Thymus (tissue), 11 donors: Measurements from ENCODE around the gene DIP2C. TPM values are rescaled to one million over a fixed set of nuclear protein-coding genes. Genes with fewer than 3 reads are reported as not detected.
"Not testable (repeated sequence)": the region's sequence is repeated elsewhere in the genome, so short reads cannot be mapped to it uniquely, and the experiment has no call there.

Experiments used
- DNase-seq, 9 donors: peaks; one replicate each; pipeline ENCODE4 v3.0.0-alpha.2; 2013; ENCODE audit warnings: low spot score in 9 of 9, low read depth in 6 of 9, missing footprints in 1 of 9
- H3K27ac ChIP-seq, 2 donors: one replicate each; pipeline ENCODE4 v1.5.1; 2013; ENCODE audit warnings: control low read depth in 1 of 2, low read depth in 1 of 2, low read length in 1 of 2, mild to moderate bottlenecking in 1 of 2, moderate library complexity in 1 of 2
- H3K27me3 ChIP-seq, 2 donors: one replicate each; pipeline ENCODE4 v1.5.1; 2013; ENCODE audit warnings: low read length in 1 of 2; ENCODE audit not compliant: control insufficient read depth in 2 of 2, insufficient read depth in 1 of 2
- H3K36me3 ChIP-seq, 2 donors: one replicate each; pipeline ENCODE4 v1.5.1; 2013; ENCODE audit warnings: low read length in 1 of 2, mild to moderate bottlenecking in 1 of 2, moderate library complexity in 1 of 2; ENCODE audit not compliant: control insufficient read depth in 2 of 2, insufficient read depth in 2 of 2
- H3K4me1 ChIP-seq, 2 donors: one replicate each; pipeline ENCODE4 v1.5.1; 2013; ENCODE audit warnings: low read length in 2 of 2; ENCODE audit not compliant: control insufficient read depth in 2 of 2, insufficient read depth in 2 of 2
- H3K4me3 ChIP-seq, 2 donors: one replicate each; pipeline ENCODE4 v1.5.1; 2013; ENCODE audit warnings: low read length in 2 of 2, control low read depth in 1 of 2, mild to moderate bottlenecking in 1 of 2
- H3K9me3 ChIP-seq, 2 donors: one replicate each; pipeline ENCODE4 v1.5.1; 2013; ENCODE audit warnings: low read length in 1 of 2, mild to moderate bottlenecking in 1 of 2; ENCODE audit not compliant: control insufficient read depth in 2 of 2, insufficient read depth in 1 of 2
- WGBS: extraction: QIAGEN DNeasy Blood & Tissue Kit; methylation state at CpG from one replicate; pipeline ENCODE4 v1.1.7; 2013; 5-methylcytosine and 5-hydroxymethylcytosine counted together
- polyA plus RNA-seq: library from polyadenylated mRNA; stranded (reverse); fragments of 200-250 nt; gene quantifications from one replicate; pipeline ENCODE4 v1.2.3, GENCODE V29; 2013
- total RNA-seq: library from RNA; stranded (reverse); fragments of 120-200 nt; gene quantifications from one replicate; pipeline ENCODE4 v1.2.4, GENCODE V29; 2013
- donor health status: healthy.

DIP2C gene
- total and polyA plus RNA-seq, 2 donors, result 2.2 to 3.4 TPM

- Histone ChIP-seq H3K4me1 (peaks cover 5 to 28% of the 10 kb centered on the region in 2 donors), H3K27me3 (peaks cover 0 to 20% of the 10 kb centered on the region in 2 donors), H3K27ac (peak overlapping the region in 1 of 2 donors; percentile 70), H3K4me3 (no peak overlapping the region), H3K9me3 (peaks cover 1 to 4% of the 10 kb centered on the region in 2 donors), H3K36me3 (no peaks in the 10 kb centered on the region)
- DNase-seq, result peak; percentile 46 to 93 (median 75)
- 33% methylated on average over 11 of the region's 11 CpGs for WGBS
Observed at GRCh38 chr10:451021-451471, 238.4 kb downstream of the DIP2C start.

GRCh38 chr10:450463-450862 is 239.0 kb downstream of the DIP2C start:
- peaks cover 1 to 4% of the 10 kb centered on the region in 2 donors for H3K9me3 ChIP-seq
- DNase-seq, result no peak
- peaks cover 0 to 20% of the 10 kb centered on the region in 2 donors for H3K27me3 ChIP-seq
- H3K36me3 ChIP-seq, result no peaks in the 10 kb centered on the region
- H3K27ac ChIP-seq, result peak overlapping the region; percentile 25 to 69
- H3K4me3 ChIP-seq, result peak overlapping the region in 1 of 2 donors; percentile 5
- H3K4me1 ChIP-seq, result peaks cover 5 to 28% of the 10 kb centered on the region in 2 donors
- 64% methylated on average over 3 of the region's 3 CpGs for WGBS

- H3K36me3 ChIP-seq, DNase-seq, H3K4me3 ChIP-seq, H3K9me3 ChIP-seq, H3K27ac ChIP-seq: not testable (repeated sequence)
- peaks cover 0 to 22% of the 10 kb centered on the region in 2 donors for H3K27me3 ChIP-seq
- peaks cover 5 to 28% of the 10 kb centered on the region in 2 donors for H3K4me1 ChIP-seq
- WGBS, result 94% methylated on average over 4 of the region's 6 CpGs
Observed at GRCh38 chr10:449331-449730, 240.1 kb downstream of the DIP2C start.

- no peak overlapping the region for H3K27ac ChIP-seq
- no peaks in the 10 kb centered on the region for H3K4me1 ChIP-seq
- no peak for DNase-seq
- 96% methylated on average over 2 of the region's 2 CpGs for WGBS
- H3K4me3 ChIP-seq, result no peak overlapping the region
- no peaks in the 10 kb centered on the region for H3K9me3 ChIP-seq
- no peaks in the 10 kb centered on the region for H3K36me3 ChIP-seq
- H3K27me3 ChIP-seq, result peaks cover 0 to 32% of the 10 kb centered on the region in 2 donors
Observed at GRCh38 chr10:443459-443858, 246.0 kb downstream of the DIP2C start.

GRCh38 chr10:442209-442608 is 247.3 kb downstream of the DIP2C start:
- Histone ChIP-seq H3K9me3 (no peaks in the 10 kb centered on the region), H3K36me3 (no peaks in the 10 kb centered on the region), H3K27me3 (peaks cover 0 to 34% of the 10 kb centered on the region in 2 donors), H3K4me3 (no peak overlapping the region), H3K4me1 (peaks cover 0 to 3% of the 10 kb centered on the region in 2 donors), H3K27ac (no peak overlapping the region)
- no peak for DNase-seq
- 98% methylated on average over 6 of the region's 6 CpGs for WGBS

GRCh38 chr10:441659-442058 is 247.8 kb downstream of the DIP2C start:
- H3K4me3 ChIP-seq, result no peak overlapping the region
- H3K4me1 ChIP-seq, result peaks cover 0 to 4% of the 10 kb centered on the region in 2 donors
- H3K27me3 ChIP-seq, result peaks cover 0 to 34% of the 10 kb centered on the region in 2 donors
- peaks cover 0 to under 1% of the 10 kb centered on the region in 2 donors for H3K9me3 ChIP-seq
- no peaks in the 10 kb centered on the region for H3K36me3 ChIP-seq
- DNase-seq, result no peak
- WGBS, result 96% methylated on average over 6 of the region's 6 CpGs
- H3K27ac ChIP-seq, result no peak overlapping the region

- no peak for DNase-seq
Observed at GRCh38 chr10:440127-440526, 249.3 kb downstream of the DIP2C start.

GRCh38 chr10:437698-438490 is 251.6 kb downstream of the DIP2C start:
- H3K4me3 ChIP-seq, result no peak overlapping the region
- WGBS, result 93% methylated on average over 3 of the region's 3 CpGs
- H3K9me3 ChIP-seq, result peaks cover 0 to 7% of the 10 kb centered on the region in 2 donors
- H3K4me1 ChIP-seq, result peaks cover 0 to 8% of the 10 kb centered on the region in 2 donors
- H3K36me3 ChIP-seq, result no peaks in the 10 kb centered on the region
- peaks cover 0 to 42% of the 10 kb centered on the region in 2 donors for H3K27me3 ChIP-seq
- H3K27ac ChIP-seq, result no peak overlapping the region
- peak in 1 of 9 donors; percentile 15 for DNase-seq

More at GRCh38 chr10:440127-440526, 249.3 kb downstream of the DIP2C start:
- Histone ChIP-seq H3K4me1 (peaks cover 0 to 8% of the 10 kb centered on the region in 2 donors), H3K36me3 (no peaks in the 10 kb centered on the region), H3K27me3 (peaks cover 0 to 42% of the 10 kb centered on the region in 2 donors), H3K9me3 (peaks cover 0 to 7% of the 10 kb centered on the region in 2 donors), H3K27ac (no peak overlapping the region), H3K4me3 (no peak overlapping the region)
- WGBS, result 97% methylated on average over 3 of the region's 3 CpGs

GRCh38 chr10:436911-437665 is 252.4 kb downstream of the DIP2C start:
- peaks cover 0 to 40% of the 10 kb centered on the region in 2 donors for H3K27me3 ChIP-seq
- H3K27ac ChIP-seq, result no peak overlapping the region
- peak in 1 of 9 donors; percentile 32 for DNase-seq
- H3K4me3 ChIP-seq, result no peak overlapping the region
- H3K4me1 ChIP-seq, result peaks cover 0 to 8% of the 10 kb centered on the region in 2 donors
- H3K36me3 ChIP-seq, result no peaks in the 10 kb centered on the region
- peaks cover 0 to 7% of the 10 kb centered on the region in 2 donors for H3K9me3 ChIP-seq
- WGBS, result 89% methylated on average over 17 of the region's 17 CpGs
